Neuron (in vitro differentiated cells): ENCODE data around the gene CCDC18.
"Not testable (repeated sequence)": the region's sequence is repeated elsewhere in the genome, so short reads cannot be mapped to it uniquely, and the experiment has no call there.

Experiments used
- H2AFZ ChIP-seq: one replicate; pipeline ENCODE4 v1.6.1; 2013; ENCODE audit warnings: low read depth, mild to moderate bottlenecking, inconsistent platforms, low read length, moderate library complexity
- H3K27me3 ChIP-seq: one replicate; pipeline ENCODE4 v1.6.1; 2013; ENCODE audit warnings: low read length; ENCODE audit not compliant: insufficient read depth
- H3K36me3 ChIP-seq: one replicate; pipeline ENCODE4 v1.6.1; 2013; ENCODE audit warnings: low read length; ENCODE audit not compliant: insufficient read depth
- H3K4me1 ChIP-seq: one replicate; pipeline ENCODE4 v1.6.1; 2013; ENCODE audit warnings: low read length; ENCODE audit not compliant: insufficient read depth
- H3K4me3 ChIP-seq: 2 replicates; pipeline ENCODE4 v1.5.1; 2013; ENCODE audit warnings: mild to moderate bottlenecking, low read length, moderate library complexity
- H3K9me3 ChIP-seq: one replicate; pipeline ENCODE4 v1.6.1; 2013; ENCODE audit warnings: low read length

The CCDC18 gene

DNA sequence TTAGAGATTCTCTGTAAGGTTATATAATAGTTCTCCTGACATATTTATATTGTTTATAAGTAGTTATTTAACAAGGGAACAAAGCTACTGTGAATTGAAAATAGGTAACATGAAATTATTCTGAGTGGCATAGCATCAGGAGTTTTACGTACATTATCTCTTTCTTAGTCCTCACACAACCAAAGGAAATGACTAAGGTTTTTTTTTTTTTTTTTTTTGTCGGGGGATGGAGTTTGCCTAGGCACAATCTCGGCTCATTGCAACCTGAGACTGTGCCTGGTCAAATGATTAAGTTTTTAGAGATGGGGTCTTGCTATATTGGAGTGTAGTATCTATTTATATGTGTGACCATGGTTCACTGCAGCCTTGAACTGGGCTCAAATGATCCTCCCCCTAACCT is 25.2 kb upstream of the CCDC18 start:
- Histone ChIP-seq H3K27me3 (no peaks in the 10 kb centered on the region), H2AFZ (no peak overlapping the region), H3K9me3 (no peaks in the 10 kb centered on the region), H3K36me3 (peaks cover 43% of the 10 kb centered on the region), H3K4me1 (no peaks in the 10 kb centered on the region), H3K4me3 (no peak overlapping the region)

DNA sequence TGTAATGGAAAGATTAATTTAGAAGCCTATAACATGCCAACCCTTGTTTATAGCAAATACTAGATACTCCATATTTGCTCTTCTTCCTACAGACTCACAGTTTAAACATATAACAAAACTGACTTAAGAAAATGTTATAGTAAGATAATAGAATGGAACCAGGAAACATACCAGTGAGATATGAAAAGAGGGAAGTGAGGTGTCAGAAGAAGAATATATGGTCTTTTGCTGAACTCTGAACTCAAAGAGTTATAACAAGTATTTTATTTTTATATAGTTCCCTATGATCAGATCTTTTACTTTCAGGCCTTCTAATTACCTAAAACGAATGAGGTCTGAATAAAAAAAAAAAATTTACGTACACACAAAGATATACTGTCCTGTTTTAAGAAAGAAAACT is 21.2 kb upstream of the CCDC18 start:
- no peaks in the 10 kb centered on the region for H3K9me3 ChIP-seq
- H2AFZ ChIP-seq = no peak overlapping the region
- H3K36me3 ChIP-seq = peaks cover 22% of the 10 kb centered on the region
- H3K4me1 ChIP-seq = peaks cover 7% of the 10 kb centered on the region
- no peak overlapping the region for H3K4me3 ChIP-seq
- H3K27me3 ChIP-seq = no peaks in the 10 kb centered on the region

GRCh38 chr1:93163314-93163713 is 17.2 kb upstream of the CCDC18 start:
- not testable (repeated sequence) for H3K4me1 ChIP-seq, H3K36me3 ChIP-seq, H3K27me3 ChIP-seq, H3K9me3 ChIP-seq, H2AFZ ChIP-seq, H3K4me3 ChIP-seq

DNA sequence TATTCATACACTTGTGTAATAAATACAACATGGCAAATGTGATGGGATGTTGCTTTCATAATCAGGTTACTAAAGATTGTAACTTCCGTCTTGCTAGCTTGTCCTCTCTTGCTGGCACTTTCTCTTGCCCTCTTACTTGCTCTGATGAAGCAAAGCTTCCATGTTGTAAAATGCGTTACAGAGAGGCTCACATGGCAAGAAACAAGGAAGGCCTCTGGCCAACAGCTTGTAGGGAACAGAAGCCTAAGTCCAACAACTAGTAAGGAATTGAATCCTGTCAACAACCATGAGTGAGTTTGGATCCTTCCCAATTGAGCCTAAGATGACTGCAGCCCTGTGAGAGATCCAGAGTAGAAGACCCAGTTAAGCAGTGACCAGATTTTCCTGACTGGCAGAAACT is 15.7 kb upstream of the CCDC18 start:
- Histone ChIP-seq H3K36me3 (no peaks in the 10 kb centered on the region), H3K9me3 (no peaks in the 10 kb centered on the region), H2AFZ (no peak overlapping the region), H3K4me1 (peaks cover 7% of the 10 kb centered on the region), H3K27me3 (no peaks in the 10 kb centered on the region), H3K4me3 (no peak overlapping the region)

GRCh38 chr1:93165895-93166294 is 14.6 kb upstream of the CCDC18 start:
- not testable (repeated sequence) for H3K4me1 ChIP-seq, H3K9me3 ChIP-seq, H3K4me3 ChIP-seq, H3K36me3 ChIP-seq, H3K27me3 ChIP-seq, H2AFZ ChIP-seq

GRCh38 chr1:93167006-93167405 is 13.5 kb upstream of the CCDC18 start:
- no peaks in the 10 kb centered on the region for H3K4me1 ChIP-seq
- no peaks in the 10 kb centered on the region for H3K27me3 ChIP-seq
- no peaks in the 10 kb centered on the region for H3K9me3 ChIP-seq
- H3K4me3 ChIP-seq = no peak overlapping the region
- no peak overlapping the region for H2AFZ ChIP-seq
- no peaks in the 10 kb centered on the region for H3K36me3 ChIP-seq

DNA sequence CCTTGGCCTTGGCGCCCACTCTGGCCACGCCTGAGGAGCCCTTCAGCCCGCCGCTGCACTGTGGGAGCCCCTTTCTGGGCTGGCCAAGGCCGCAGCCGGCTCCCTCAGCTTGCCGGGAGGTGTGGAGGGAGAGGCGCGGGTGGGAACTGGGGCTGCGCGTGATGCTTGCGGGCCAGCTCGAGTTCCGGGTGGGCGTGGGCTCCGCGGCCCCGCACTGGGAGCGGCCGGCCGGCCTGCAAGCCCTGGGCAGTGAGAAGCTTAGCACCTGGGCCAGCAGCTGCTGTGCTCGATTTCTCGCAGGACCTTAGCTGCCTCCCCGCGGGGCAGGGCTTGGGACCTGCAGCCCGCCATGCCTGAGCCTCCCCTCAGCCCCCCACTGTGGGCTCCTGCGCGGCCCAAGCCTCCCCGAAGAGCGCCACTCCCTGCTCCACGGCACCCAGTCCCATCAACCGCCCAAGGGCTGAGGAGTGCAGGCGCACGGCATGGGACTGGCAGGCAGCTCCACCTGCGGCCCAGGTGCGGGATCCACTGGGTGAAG is 10.3 kb upstream of the CCDC18 start:
- H3K9me3 ChIP-seq, H3K4me1 ChIP-seq, H2AFZ ChIP-seq, H3K4me3 ChIP-seq, H3K36me3 ChIP-seq, H3K27me3 ChIP-seq: not testable (repeated sequence)

DNA sequence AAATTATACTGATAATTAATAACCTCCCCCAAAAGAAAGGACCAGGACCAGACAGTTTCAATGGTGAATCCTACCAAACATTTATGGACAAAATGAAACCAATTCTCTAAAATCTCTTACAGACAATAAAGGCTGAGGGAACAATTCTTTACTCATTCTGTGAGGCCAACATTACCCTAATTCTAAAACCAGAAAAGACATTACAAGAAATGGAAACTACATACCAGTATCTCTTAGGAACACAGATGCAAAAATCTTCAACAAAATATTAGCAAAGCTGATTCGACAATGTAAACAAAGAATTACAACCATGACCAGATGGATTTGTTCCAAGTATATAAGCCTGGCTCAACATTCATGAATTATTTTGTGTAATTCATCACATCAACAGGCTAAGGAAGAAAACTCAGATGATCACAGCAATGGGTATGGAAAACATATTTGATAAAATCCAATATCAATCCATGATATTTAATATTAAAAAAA is 8.9 kb upstream of the CCDC18 start:
- H3K9me3 ChIP-seq = no peaks in the 10 kb centered on the region
- no peak overlapping the region for H3K4me3 ChIP-seq
- no peak overlapping the region for H2AFZ ChIP-seq
- H3K4me1 ChIP-seq = no peaks in the 10 kb centered on the region
- no peaks in the 10 kb centered on the region for H3K36me3 ChIP-seq
- no peaks in the 10 kb centered on the region for H3K27me3 ChIP-seq

- Histone ChIP-seq H2AFZ (no peak overlapping the region), H3K9me3 (no peaks in the 10 kb centered on the region), H3K4me1 (no peaks in the 10 kb centered on the region), H3K36me3 (no peaks in the 10 kb centered on the region), H3K4me3 (no peak overlapping the region), H3K27me3 (no peaks in the 10 kb centered on the region)
These were observed 7.7 kb upstream of the CCDC18 start for GRCh38 chr1:93172778-93173177.

GRCh38 chr1:93174638-93175037 is 5.9 kb upstream of the CCDC18 start:
- not testable (repeated sequence) for H3K27me3 ChIP-seq, H2AFZ ChIP-seq, H3K9me3 ChIP-seq, H3K4me3 ChIP-seq, H3K4me1 ChIP-seq, H3K36me3 ChIP-seq

GRCh38 chr1:93177991-93178390 is 2.5 kb upstream of the CCDC18 start:
- Histone ChIP-seq H3K36me3 (no peaks in the 10 kb centered on the region), H3K9me3 (no peaks in the 10 kb centered on the region), H3K27me3 (no peaks in the 10 kb centered on the region), H3K4me3 (peak overlapping the region; percentile 65), H3K4me1 (peaks cover 14% of the 10 kb centered on the region), H2AFZ (no peak overlapping the region)

DNA sequence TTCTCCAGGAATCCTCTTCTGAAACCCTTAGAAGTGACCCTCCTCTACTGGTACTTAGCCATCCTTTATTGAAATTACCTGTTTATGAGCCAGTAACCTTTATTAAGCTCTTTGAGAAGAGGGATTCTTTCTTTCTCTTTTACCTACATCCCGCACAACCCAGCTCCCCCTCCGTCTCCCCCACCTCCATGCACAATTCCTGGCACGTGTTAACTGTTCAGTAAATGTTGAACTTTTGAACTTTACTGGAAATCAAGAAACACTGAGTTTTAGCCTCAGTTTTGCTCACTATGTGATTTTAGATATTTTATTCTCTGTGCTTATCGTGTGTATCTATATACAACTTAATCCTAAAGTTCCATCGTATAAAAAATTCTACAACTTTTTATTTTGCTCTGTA is 2.1 kb upstream of the CCDC18 start:
- Histone ChIP-seq H3K27me3 (no peaks in the 10 kb centered on the region), H3K36me3 (no peaks in the 10 kb centered on the region), H3K4me3 (peak overlapping the region; percentile 65), H2AFZ (no peak overlapping the region), H3K4me1 (peaks cover 14% of the 10 kb centered on the region), H3K9me3 (no peaks in the 10 kb centered on the region)

GRCh38 chr1:93179886-93180722 is 420 bp upstream of the CCDC18 start, which contains the start of gene TMED5:
TSS of gene TMED5 (minus strand) at chr1:93180413. CDS start at chr1:93180242, 171 bp downstream.
- peaks cover 14% of the 10 kb centered on the region for H3K4me1 ChIP-seq
- H2AFZ ChIP-seq = peak within 1 kb of the TSS; percentile 75
- no peaks in the 10 kb centered on the region for H3K9me3 ChIP-seq
- no peaks in the 10 kb centered on the region for H3K36me3 ChIP-seq
- H3K27me3 ChIP-seq = no peaks in the 10 kb centered on the region
- H3K4me3 ChIP-seq = peak within 1 kb of the TSS; percentile 93
